Fibroblast of lung (primary cell): ENCODE data around the gene COTL1. TPM values are rescaled to one million over a fixed set of nuclear protein-coding genes. Genes with fewer than 3 reads are reported as not detected.

Experiments used
- DNase-seq, 2 donors: peaks; one replicate each; pipeline versions ENCODE4 v3.0.0 to v3.0.0-alpha.2; 2010; ENCODE audit warnings: low read depth in 2 of 2
- H2AFZ ChIP-seq: 2 replicates; pipeline ENCODE4 v1.5.1; 2012; ENCODE audit warnings: low read length, control low read depth, inconsistent platforms
- H3K27ac ChIP-seq: 2 replicates; pipeline ENCODE4 v1.5.1; 2011; ENCODE audit warnings: low read length, control low read depth; ENCODE audit not compliant: insufficient read depth
- H3K27me3 ChIP-seq: 2 replicates; pipeline ENCODE4 v1.5.1; 2011; ENCODE audit warnings: mild to moderate bottlenecking, low read length; ENCODE audit not compliant: control insufficient read depth, insufficient read depth
- H3K36me3 ChIP-seq: 2 replicates; pipeline ENCODE4 v1.5.1; 2011; ENCODE audit warnings: low read length; ENCODE audit not compliant: control insufficient read depth, insufficient read depth
- H3K4me1 ChIP-seq: 2 replicates; pipeline ENCODE4 v1.5.1; 2011; ENCODE audit warnings: low read length; ENCODE audit not compliant: control insufficient read depth, insufficient read depth; ENCODE audit errors: extremely low read depth
- H3K4me2 ChIP-seq: 2 replicates; pipeline ENCODE4 v1.5.1; 2011; ENCODE audit warnings: low read length, control low read depth; ENCODE audit not compliant: insufficient read depth; ENCODE audit errors: extremely low read depth
- H3K4me3 ChIP-seq, 4 experiments: fragments of 200-600 bp in 1 of 4; sonication (generic) in 1 of 4; replicated peaks in 1 of 4; 2 replicates each; pipeline ENCODE4 v1.5.1; 2011 to 2016; ENCODE audit warnings: low read length in 4 of 4, low read depth in 3 of 4, mild to moderate bottlenecking in 3 of 4, control low read depth in 2 of 4, inconsistent platforms in 1 of 4, mixed read lengths in 1 of 4; ENCODE audit not compliant: insufficient read depth in 1 of 4; ENCODE audit errors: control extremely low read depth in 1 of 4
- H3K79me2 ChIP-seq: 2 replicates; pipeline ENCODE4 v1.5.1; 2012; ENCODE audit warnings: mild to moderate bottlenecking, low read length, inconsistent platforms; ENCODE audit not compliant: control insufficient read depth, insufficient read depth
- H3K9ac ChIP-seq: 2 replicates; pipeline ENCODE4 v1.5.1; 2011; ENCODE audit warnings: mild to moderate bottlenecking, low read length, control low read depth; ENCODE audit not compliant: insufficient read depth
- H3K9me3 ChIP-seq: 2 replicates; pipeline ENCODE4 v1.5.1; 2012; ENCODE audit warnings: low read depth, low read length; ENCODE audit not compliant: control insufficient read depth, insufficient read depth
- H4K20me1 ChIP-seq: 2 replicates; pipeline ENCODE4 v1.5.1; 2011; ENCODE audit warnings: low read length; ENCODE audit not compliant: control insufficient read depth, insufficient read depth; ENCODE audit errors: extremely low read depth
- CTCF ChIP-seq, 2 donors: IDR thresholded peaks in 1 of 2; conservative IDR thresholded peaks in 1 of 2; 1 replicate in 1 of 2; 2 replicates in 1 of 2; pipeline ENCODE4 v1.5.1; 2011 to 2012; ENCODE audit warnings: low read length in 2 of 2, control low read depth in 1 of 2, inconsistent platforms in 1 of 2, low read depth in 1 of 2, mild to moderate bottlenecking in 1 of 2
- EZH2 ChIP-seq: IDR thresholded peaks from 2 replicates; pipeline ENCODE4 v1.5.1; 2012; ENCODE audit warnings: low read length, control low read depth, mild to moderate bottlenecking; ENCODE audit errors: missing control alignments
- polyA plus RNA-seq, 2 donors: library from polyadenylated mRNA; depleted of rRNA in 1 of 2; stranded (reverse) in 1 of 2; unstranded in 1 of 2; fragments of >200 nt; gene quantifications; 2 replicates each; pipeline ENCODE4 v1.2.1, GENCODE V29; 2011 to 2012; ENCODE audit warnings: missing spikeins in 1 of 2
- total RNA-seq: library from RNA; depleted of rRNA; stranded (reverse); fragments of >200 nt; gene quantifications from 2 replicates; pipeline ENCODE4 v1.2.1, GENCODE V29; 2014

The COTL1 gene
- total and polyA plus RNA-seq, 2 donors (not counting 1 experiment from before 2014, with no cell fraction given): 103 to 192 TPM

GRCh38 chr16:84585886-84586285 lies 32.0 kb downstream of the COTL1 start:
- no peak for DNase-seq
- H4K20me1 ChIP-seq: no peaks in the 10 kb centered on the region

GRCh38 chr16:84585467-84585866 lies 32.4 kb downstream of the COTL1 start:
- Histone ChIP-seq H3K36me3 (peaks cover 6% of the 10 kb centered on the region), H2AFZ (no peak overlapping the region), H4K20me1 (no peaks in the 10 kb centered on the region), H3K4me3 (no peak overlapping the region), H3K4me2 (no peak overlapping the region), H3K27ac (no peak overlapping the region), H3K9me3 (no peaks in the 10 kb centered on the region), H3K9ac (no peak overlapping the region), H3K79me2 (peaks cover 60% of the 10 kb centered on the region), H3K27me3 (no peaks in the 10 kb centered on the region), H3K4me1 (no peaks in the 10 kb centered on the region)
- no peak for TF ChIP-seq CTCF (conservative IDR thresholded peaks at IDR 0.05 in 1 of 2, IDR thresholded peaks at IDR 0.05 in 1 of 2; ENCODE audit: low read depth in 1 of 2, low read length in 2 of 2)
- TF ChIP-seq EZH2: no peak
- no peak for DNase-seq

More at GRCh38 chr16:84585886-84586285, 32.0 kb downstream of the COTL1 start:
- no peaks in the 10 kb centered on the region for H3K4me1 ChIP-seq
- peaks cover 63% of the 10 kb centered on the region for H3K79me2 ChIP-seq
- no peaks in the 10 kb centered on the region for H3K27me3 ChIP-seq
- TF ChIP-seq CTCF (conservative IDR thresholded peaks at IDR 0.05 in 1 of 2, IDR thresholded peaks at IDR 0.05 in 1 of 2; ENCODE audit: low read depth in 1 of 2, low read length in 2 of 2): no peak
- H3K27ac ChIP-seq: no peak overlapping the region
- no peak overlapping the region for H3K9ac ChIP-seq
- H2AFZ ChIP-seq: no peak overlapping the region
- no peak overlapping the region for H3K4me2 ChIP-seq
- peaks cover 6% of the 10 kb centered on the region for H3K36me3 ChIP-seq
- no peak overlapping the region for H3K4me3 ChIP-seq
- H3K9me3 ChIP-seq: no peaks in the 10 kb centered on the region

GRCh38 chr16:84584678-84585077 lies 33.2 kb downstream of the COTL1 start:
- no peak for TF ChIP-seq EZH2
- TF ChIP-seq CTCF (conservative IDR thresholded peaks at IDR 0.05 in 1 of 2, IDR thresholded peaks at IDR 0.05 in 1 of 2; ENCODE audit: low read depth in 1 of 2, low read length in 2 of 2): no peak
- Histone ChIP-seq H3K9ac (no peak overlapping the region), H3K9me3 (no peaks in the 10 kb centered on the region), H2AFZ (no peak overlapping the region), H4K20me1 (no peaks in the 10 kb centered on the region), H3K36me3 (peaks cover 6% of the 10 kb centered on the region), H3K4me2 (no peak overlapping the region), H3K27me3 (no peaks in the 10 kb centered on the region), H3K79me2 (peaks cover 58% of the 10 kb centered on the region), H3K4me1 (no peaks in the 10 kb centered on the region), H3K27ac (no peak overlapping the region), H3K4me3 (no peak overlapping the region)
- no peak for DNase-seq
